Activated gamma-delta T cell treated with anti-CD3 and anti-CD28 coated beads, Interleukin-2, amount 50 U/mL, for 16 hours (primary cell): Measurements from ENCODE around the gene TENM4.

ENCODE experiments used
- DNase-seq: peaks from one replicate; pipeline ENCODE4 v3.0.0-alpha.2; 2020; ENCODE audit warnings: low read depth

The TENM4 gene

DNA sequence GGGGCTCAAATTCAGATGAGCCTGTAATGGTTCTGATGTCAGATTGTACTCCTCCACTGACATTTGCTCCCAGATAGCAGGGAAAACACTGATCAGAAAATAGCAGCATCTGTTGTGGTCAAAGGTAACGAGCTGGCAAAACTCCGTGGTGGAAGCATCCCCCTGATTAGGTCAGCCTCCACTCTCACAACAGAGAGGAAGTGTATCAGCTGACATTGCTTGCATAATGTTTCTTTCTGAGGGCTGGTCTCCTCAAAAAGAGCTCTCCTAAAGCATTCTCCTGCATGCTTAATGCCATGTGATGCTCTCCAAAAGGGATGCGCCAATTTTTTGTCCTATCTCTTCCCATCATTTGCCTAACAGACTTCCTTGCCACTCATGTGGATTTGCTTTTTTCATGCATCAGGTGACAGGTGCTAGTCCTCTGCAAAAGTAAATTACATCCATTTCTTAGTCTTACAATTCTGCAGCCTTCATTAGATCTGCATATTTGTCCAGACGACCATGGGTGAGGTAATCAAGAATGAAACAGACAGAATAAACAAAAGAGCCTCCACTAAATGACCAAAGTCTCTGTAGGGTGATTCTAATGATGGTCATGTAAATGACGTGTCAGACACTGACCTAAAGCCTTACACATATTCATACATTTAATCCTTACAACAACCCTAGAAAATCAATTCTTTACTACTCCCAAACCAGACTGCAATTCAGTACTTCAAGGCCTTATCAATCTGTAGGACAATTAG lies 6.4 kb upstream of the TENM4 start:
- DNase-seq, result no peak

DNA sequence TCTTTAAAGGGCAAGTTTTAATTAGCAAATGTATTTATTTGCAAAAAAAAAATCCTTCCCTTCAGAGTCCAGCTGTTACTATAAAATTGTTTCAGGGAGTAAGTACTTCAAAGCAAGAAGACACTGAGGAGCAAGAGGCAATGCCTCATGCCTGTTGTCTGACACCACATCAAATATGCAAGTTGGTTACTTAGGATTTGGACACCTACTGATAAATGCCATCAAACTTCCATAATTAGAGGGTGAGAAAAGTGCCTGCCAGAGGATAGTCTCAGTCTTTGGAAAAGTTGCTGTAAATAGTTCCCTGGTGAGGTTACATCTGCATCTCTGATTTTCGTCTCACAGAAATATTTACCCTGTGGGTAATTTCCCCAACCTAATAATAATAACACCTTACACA lies 4.1 kb upstream of the TENM4 start:
- DNase-seq, result no peak

DNA sequence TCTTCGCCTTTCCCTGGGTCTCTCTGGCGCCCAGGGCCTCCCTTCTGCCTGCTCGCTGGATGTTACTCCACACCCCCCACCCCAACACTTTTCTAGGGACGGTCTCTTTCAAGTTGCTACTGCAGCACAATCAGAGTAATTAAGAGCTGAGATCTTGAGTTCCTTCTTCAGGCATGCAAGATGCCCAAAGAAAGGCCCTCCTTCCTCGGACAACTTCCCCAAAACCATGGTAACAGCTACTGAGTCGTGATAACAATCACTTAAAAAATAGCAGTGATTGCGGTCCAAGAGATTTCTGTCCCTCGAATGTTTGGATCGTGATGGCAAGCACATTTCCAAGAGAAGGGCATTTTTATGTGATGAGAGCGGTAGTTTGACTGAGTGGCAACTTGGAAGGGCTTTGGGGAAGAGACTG lies 638 bp upstream of the TENM4 start:
- DNase-seq, result no peak

DNA sequence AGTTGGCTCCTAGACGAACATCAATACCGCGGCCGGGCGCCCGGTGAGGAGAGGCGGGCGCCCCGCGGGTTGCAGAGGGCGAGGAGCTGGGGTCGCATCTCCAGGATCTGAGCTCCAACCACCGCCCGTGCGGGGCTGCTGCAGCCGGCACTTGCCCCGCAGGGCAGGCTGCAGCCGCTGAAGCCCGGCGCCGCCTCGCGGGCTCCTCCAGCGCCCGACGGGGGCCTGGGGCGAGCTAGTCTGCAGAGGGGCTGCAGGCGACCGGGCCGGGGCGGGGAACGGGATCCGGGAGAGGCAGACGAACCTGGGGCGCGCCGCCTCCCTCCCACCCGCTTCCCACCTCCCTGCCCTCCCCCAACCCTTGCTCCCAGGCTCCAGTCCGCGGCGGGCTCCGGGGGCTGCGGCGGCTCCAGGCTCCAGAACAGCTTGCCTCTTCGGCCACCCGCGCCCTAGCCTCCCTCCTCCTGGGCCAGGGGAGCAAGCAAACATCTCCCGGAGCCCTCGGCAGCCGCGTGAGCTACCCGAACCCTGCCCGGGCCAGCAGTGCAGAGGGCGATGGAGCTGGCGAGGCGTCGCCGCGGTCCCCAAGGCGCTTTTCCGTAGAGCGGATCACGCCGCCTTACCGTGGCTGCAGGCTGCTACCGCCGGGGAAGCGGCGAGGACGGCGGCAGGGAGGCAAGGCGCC lies 802 bp downstream of the TENM4 start:
- no peak for DNase-seq

DNA sequence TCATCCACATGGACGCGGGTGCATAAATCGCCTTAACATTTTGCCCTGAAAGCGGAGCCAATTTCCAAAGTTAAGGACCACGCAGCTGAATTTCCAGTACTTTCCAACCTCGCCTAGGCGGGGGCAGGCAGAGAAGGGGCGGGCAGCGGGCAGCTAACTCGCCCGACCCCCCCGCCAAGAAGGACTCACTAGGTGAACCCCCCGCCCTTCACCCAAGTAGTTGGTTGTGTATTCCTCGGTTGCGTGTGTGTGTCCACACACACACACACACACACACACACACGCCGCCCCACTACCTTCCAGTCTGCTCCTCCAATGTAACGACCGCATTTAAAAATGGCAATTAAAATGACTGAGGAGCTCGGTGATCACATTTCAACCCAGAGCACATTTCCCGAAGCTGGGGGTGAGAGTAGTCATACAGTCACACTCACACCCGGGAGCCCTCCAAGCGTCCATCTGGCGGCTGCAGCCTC lies 1.4 kb downstream of the TENM4 start:
- DNase-seq, result no peak

DNA sequence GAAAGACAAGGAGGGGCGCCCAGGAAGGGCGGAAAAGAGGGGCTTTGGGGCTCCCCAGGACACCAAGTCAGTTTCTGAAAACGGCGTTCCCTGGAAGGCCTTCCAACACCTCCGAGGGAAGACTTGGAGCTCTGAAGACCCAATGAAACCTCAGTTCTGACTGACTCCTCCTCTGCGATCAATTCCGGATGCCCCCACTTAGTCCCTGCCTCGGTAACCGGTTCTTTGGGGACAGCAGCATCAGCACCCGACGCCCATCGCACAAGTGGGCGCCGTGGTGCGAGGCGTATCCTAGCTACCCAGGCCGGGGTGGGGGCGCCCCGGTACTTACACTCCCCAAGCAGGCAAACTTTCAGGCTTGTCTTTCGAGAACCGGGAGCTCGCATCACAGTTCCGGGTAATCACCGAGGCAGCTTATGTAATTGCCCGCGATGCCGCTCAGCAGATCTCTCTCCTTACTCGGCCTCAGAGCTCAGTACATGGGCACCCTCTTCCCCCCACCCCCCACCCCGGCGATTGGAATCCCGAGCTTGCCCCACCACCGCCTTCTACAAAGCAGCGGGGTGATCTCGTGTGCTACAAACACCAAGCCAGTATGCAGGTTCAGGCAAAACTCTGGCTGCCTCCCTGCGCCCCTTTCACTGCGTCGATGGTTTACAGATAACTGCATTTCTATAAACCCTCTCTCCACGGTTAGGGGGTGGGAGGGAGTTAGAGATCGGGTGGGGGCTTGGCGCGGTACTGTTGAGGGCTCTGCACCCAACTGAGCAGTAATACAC lies 2.0 kb downstream of the TENM4 start:
- no peak for DNase-seq

DNA sequence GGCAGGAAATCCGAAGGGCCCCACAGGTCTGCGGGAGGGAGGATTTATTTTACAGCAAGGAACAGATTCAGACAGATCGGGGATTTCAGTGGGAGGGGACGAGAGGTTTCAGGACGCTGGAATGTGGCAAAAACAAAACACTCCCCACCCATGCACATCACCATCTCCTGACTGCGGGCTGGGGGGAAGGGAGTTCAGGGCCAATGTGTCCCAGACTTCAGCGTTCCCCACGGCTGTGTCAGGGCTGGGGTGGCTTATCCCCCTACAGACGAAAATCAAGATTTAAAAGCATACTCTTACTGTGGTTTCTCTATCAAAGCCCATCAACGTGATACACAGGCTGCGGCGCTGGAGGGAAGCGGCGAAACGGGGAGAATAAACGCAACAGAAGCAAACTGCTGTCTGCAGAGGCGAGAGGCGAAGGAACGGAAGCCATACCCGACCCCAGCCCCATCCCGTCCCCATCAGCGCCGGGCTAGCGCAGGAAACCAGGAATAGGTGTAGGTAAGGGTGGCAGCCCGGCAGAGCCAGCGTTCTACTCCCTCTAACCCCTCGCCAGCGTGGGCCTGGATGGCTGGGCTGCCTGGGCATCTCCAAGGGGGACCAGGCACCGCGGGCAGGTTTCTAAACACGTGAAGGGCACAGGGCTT lies 2.7 kb downstream of the TENM4 start:
- DNase-seq, result no peak

DNA sequence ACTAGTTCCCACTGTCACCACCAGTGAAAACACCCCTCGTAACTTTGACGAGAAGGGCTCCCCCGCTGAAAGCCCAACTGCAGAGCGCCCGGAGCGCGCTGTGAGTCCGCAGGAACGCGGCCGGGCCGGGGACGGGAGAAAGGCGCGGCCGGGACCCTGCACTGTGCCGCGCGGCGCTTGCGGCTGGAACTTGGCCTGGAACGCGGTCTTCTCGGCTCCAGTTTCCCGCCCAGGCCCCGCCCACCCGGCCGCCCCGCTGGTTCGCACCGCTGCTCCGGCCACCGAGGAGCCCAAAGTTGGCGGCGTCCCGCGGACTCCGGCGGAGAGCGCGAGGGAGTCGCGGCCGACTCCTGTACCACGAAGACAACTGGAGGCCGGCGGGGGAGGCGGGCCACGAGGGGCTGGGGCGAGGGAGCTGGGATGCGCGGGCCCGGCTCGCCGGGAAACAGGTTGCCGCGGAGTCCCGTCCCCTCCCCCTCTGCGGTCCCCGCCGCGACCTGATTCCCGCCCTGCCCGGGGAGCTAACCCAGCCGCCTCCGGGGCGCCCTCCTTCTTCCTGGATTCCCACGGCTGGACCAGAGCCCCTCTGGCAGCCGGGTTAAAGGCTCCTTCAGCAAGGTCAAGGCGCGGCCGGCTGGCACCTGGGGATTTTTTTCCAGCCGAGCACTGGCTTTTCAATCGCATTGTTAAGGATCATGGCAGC lies 3.4 kb downstream of the TENM4 start:
- DNase-seq, result no peak

DNA sequence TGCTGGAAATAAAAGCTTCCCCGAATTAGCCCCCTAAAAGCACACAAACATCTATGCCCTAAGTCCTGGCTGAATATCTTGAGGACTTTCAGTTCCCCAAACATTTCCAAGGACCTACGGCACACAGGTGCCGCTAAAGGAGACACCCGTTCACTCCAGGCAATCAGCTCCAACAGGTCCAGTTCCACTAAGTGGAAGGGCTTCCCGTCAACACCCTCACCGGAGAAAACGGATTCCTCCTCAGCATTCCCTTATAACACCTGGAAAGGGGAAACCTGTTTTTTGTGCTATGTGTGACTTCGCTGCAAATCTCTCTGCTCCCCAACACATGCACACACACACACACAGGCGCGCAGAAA lies 3.9 kb downstream of the TENM4 start:
- DNase-seq, result no peak

DNA sequence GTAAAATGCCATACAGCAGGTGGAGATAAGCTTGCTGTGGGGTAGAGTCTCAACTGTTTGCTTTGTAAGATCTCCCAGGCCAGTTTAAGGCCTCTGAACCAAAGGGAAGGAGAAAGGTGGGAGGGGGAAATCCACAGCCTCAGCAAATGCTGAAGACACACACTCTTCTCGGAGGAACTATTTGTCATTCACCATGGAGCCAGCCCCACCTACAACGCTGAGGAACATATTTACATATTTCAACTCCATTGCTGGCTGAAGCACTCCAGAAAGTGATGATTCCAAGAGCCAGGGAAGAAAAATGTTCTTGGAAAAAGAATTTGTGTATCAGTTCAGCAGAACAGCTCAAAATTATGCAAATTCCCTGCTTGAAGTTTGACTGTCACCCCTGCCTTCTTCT lies 6.5 kb downstream of the TENM4 start:
- no peak for DNase-seq

DNA sequence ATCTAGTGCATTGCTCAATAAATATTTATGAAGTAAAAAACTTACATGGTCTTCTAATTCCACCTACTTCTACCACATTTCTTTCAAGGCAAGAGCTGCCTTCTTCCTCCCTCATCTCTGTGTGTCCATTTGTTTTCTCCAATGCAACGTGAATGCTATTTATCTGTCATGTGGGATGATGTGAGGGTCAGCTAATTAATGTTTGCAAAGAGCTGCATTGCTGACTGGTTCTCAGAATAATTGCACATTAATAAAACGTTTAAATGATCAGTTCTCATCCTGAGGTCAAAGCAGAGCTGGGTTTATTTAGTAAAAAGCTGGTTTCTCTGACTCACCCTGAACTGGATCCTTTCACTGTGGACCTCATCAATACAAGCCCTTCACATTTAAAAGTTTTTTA lies 8.7 kb downstream of the TENM4 start:
- DNase-seq, result no peak

DNA sequence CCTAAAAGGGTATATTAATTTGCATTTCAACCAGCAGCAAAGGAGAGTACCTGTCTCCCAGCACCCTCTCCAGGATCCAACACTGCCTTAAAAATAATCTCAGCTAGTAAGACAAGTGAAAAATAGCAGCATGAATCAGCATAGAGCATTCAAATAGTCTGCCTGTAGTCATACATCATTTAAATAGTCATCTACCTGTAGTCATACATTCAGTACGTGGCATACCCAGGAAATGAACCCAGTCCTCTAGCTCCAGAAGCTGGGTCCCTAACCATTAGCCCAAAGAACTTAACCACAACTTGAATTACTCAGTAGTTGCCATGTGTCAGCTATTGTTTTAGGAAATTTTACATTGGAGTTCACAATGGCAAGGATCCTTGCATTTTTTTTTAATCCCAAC lies 9.3 kb downstream of the TENM4 start:
- no peak for DNase-seq

DNA sequence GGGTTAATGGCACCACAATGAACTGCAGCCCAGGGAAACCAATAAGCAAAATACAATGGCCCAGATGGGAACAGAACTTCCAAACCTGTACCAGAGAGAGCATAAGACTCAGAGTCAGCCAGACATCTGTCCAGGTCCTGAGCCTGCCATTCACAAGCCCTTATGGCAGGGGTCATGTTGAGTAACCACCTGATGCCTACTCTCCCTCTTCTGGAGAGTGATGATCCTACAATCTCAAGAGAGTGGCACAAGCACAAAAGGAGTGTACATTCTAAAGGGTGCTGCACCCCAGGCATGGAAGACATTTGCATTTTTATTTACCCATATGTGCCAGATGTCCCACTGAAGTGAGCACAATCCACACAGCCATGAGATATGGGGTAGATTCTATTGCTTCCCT lies 10.6 kb downstream of the TENM4 start:
- no peak for DNase-seq

DNA sequence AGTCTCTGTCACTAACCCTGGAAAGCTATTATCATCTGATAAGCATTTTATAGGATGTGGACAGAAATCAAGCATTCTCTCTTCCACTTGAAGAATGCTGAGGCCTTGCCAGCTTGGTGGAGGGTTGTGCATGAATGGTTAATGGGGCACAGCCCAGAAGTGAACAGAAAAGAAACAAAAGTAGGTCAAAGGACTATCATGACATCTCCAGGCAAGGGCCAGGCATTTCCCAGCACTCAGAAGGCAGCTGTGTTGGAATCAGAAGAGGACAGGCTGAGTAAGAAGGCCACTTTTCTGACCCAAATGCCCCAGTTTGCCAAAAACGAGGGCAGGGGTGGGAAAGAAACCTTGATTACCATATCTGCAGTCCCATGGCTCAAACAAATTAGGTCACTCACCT lies 12.4 kb downstream of the TENM4 start:
- DNase-seq, result no peak

DNA sequence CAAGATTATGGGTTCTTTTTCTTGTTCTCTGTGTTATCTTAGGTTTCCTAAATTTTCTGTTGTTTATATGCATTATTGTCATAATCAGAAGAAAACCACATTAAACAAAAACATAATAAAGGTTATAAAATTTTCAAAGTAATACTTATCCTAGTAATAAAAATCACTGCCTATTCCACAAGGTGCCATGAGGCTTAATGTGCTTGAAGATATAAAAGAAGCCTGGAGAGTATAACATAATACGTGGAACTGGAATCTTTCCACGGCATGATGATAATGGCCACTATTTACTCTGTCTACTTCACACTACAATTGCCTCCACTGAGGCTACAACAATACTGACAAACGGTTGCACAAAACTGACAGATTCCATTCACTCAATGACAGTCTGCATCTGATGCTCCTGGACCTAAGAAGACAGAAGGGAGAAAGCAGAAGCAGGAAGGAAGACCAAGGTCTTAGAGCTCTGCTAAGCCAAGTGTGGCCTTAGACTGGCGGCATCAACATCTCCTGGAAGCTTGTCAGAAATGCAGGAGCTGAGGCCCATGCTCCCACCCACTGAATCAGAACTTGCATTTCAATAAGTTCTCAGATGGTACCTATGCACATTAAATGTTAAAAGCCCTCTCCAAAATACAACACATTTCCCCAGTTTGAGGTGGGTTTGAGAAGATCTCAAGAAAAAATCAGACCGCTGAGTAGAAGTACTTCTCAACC lies 13.1 kb downstream of the TENM4 start:
- DNase-seq, result no peak

DNA sequence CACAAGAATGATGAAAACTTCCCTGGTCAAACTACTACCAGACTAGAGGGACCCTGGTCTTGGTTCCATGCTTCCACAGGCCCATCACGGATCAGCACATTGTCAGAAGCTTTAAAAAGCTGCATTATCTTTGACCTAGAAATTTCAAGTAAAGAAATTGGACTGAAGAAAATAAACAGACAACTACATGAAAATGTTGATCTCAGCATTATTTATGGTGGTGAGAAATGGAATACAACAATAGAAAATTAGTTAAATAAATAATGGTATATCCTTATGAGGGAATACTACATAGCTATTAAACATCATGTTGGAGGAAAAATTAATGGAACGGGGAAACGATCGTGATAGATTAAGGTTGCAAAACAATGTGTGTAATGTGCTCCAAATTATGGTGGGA lies 13.7 kb downstream of the TENM4 start:
- no peak for DNase-seq

DNA sequence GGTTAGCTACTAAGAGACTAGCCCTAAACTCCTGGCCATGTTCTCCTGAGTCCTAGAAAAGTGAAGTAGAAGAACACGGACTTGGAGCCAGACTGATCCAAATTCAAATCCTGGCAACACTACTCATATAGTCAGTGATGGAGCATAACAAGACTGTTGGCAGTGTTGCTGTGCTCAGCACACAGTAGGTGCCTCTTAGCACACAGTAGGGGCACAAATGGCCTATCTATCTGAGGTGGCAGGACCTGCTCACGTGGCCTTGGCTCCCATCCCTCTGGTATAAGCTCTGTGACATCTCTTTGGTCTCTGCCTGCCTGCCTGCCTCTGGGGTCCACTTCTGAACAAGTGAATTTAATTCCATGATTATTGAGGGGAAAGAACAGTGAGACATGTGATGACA lies 15.4 kb downstream of the TENM4 start:
- no peak for DNase-seq

DNA sequence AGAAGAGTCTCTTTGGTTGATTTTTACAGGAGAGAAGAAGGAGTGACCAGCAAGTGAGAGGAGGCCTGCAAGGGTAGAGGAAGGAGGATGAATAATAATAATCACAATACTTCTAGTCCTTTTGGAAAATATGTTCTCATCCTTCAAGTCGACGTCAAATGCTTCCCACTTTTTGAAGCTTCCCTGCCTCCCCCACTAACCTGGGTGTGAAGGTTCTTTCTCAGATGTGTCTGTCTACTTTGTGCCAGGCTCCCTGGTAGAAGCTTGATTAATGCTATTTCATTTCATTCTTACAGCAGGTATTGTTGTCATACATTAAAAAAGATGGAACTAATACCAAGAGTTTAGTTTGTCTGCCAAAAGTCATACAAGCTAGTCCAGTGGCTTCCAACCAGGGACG lies 17.1 kb downstream of the TENM4 start:
- no peak for DNase-seq

DNA sequence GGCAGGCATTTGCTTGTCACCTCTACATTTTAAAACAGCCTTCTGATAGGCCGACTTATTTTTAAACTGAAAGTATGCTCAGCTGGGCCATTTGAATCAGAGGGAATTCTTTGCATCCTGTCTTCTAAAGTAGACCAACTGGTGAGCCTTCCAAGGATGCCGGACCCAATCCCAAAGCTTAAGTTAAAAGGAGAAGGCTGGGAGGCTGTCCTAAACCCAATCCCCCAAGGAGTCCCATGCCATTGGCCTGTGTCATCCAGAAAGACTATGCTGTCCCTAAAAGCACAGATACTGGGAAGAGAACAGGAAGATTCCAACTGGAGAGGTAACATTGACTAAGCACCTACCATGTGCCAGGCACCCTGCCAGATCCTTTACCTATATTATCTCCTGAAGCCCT lies 18.0 kb downstream of the TENM4 start:
- DNase-seq, result no peak

DNA sequence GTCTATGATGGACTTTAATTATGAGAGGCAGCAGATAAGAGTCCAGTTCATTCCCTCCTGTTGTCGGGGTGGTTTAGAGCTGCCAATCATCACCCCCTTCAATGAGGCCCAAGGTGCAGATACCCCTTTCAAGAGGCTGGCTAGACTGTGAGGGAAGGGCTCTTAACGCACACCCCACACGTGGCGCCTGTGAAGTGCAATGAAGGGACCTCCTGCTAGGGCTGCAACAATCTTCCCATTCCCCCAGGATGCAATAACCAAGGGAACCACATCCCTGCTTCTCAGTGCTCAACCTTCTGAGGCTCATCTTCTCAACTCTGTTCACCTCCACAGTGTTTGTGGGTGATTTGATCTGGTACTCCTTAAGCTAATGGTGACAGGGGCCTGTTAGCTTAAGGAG lies 19.0 kb downstream of the TENM4 start:
- DNase-seq, result no peak

DNA sequence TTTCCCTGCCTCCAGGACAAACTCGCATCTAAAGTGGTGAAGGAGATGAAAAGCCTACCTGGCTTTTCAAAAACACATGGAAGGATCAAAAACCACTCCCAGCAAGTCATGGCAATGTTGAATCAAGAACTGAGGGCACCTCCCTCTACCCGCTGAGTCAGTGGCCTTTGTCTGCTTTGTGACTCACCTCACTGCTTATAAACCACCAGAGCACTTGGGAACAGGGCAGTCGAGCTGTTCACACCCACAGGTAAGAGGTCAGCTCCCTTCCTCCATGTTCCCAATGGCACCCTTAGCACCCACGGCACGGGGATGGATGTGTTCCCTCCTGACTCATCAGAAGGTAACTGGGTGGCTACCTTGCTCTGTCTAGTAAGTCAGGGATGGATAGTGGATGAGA lies 21.7 kb downstream of the TENM4 start:
- DNase-seq, result no peak
